NCI-H1105 treated with DMSO at 0.1 percent for 48 hours (cell line): ENCODE results near the gene LSM14B.
"Not testable (repeated sequence)": the region's sequence is repeated elsewhere in the genome, so short reads cannot be mapped to it uniquely, and the experiment has no call there.

Experiments
- DNase-seq: peaks from one replicate; lab custom pipeline; 2025; lab: John Stamatoyannopoulos, UW

The LSM14B gene

GRCh38 chr20:62112368-62112767 is 9.9 kb upstream of the LSM14B start:
- DNase-seq = no peak

GRCh38 chr20:62114894-62115293 is 7.4 kb upstream of the LSM14B start:
- no peak for DNase-seq

GRCh38 chr20:62115800-62116407 is 6.4 kb upstream of the LSM14B start:
- not testable (repeated sequence) for DNase-seq

- DNase-seq = no peak
These were observed 5.5 kb upstream of the LSM14B start for GRCh38 chr20:62116558-62117361.

GRCh38 chr20:62117362-62117646 is 5.0 kb upstream of the LSM14B start:
- peak; percentile 69 for DNase-seq

GRCh38 chr20:62117658-62118057 is 4.6 kb upstream of the LSM14B start:
- DNase-seq = no peak

- DNase-seq = no peak
These were observed 3.9 kb upstream of the LSM14B start for GRCh38 chr20:62118113-62119043.

GRCh38 chr20:62119115-62119514 is 3.2 kb upstream of the LSM14B start:
- no peak for DNase-seq

- DNase-seq = no peak
These were observed 2.5 kb upstream of the LSM14B start for GRCh38 chr20:62119591-62120364.

- DNase-seq = no peak
These were observed 1.9 kb upstream of the LSM14B start for GRCh38 chr20:62120365-62120762.

GRCh38 chr20:62120990-62121775 is 1.1 kb upstream of the LSM14B start:
- no peak for DNase-seq

- DNase-seq = peak; percentile 68
These were observed 577 bp downstream of the LSM14B start for GRCh38 chr20:62122654-62123449.

GRCh38 chr20:62123450-62124118 is 1.3 kb downstream of the LSM14B start:
- no peak for DNase-seq

- DNase-seq = no peak
These were observed 3.9 kb downstream of the LSM14B start for GRCh38 chr20:62126141-62126540.

- DNase-seq = no peak
These were observed 5.5 kb downstream of the LSM14B start for GRCh38 chr20:62127799-62128198.

- no peak for DNase-seq
These were observed 6.2 kb downstream of the LSM14B start for GRCh38 chr20:62128502-62128901.

GRCh38 chr20:62129731-62130531 is 7.7 kb downstream of the LSM14B start:
- no peak for DNase-seq

- DNase-seq = no peak
These were observed 9.5 kb downstream of the LSM14B start for GRCh38 chr20:62131560-62132320.
